Mesothelial cell of epicardium (in vitro differentiated cells): Measurements from ENCODE around the gene FBXL5. TPM values are rescaled to one million over a fixed set of nuclear protein-coding genes. Genes with fewer than 3 reads are reported as not detected.

Experiments used
- DNase-seq, 2 experiments: peaks; one replicate each; pipeline ENCODE4 v3.0.0; 2021; ENCODE audit warnings: low spot score in 2 of 2; ENCODE audit not compliant: unreplicated experiment in 2 of 2
- H3K27ac Mint-ChIP-seq: 2 replicates; pipeline ENCODE4 v1.8.0; 2021; ENCODE audit warnings: mixed read lengths
- H3K27me3 Mint-ChIP-seq: 2 replicates; pipeline ENCODE4 v1.8.0; 2021; ENCODE audit warnings: low read depth, mixed read lengths
- H3K36me3 Mint-ChIP-seq: 2 replicates; pipeline ENCODE4 v1.8.0; 2021; ENCODE audit warnings: mixed read lengths
- H3K4me1 Mint-ChIP-seq: 2 replicates; pipeline ENCODE4 v1.8.0; 2021; ENCODE audit warnings: mixed read lengths
- H3K4me3 Mint-ChIP-seq: 2 replicates; pipeline ENCODE4 v1.8.0; 2021; ENCODE audit warnings: mild to moderate bottlenecking, moderate library complexity, mixed read lengths
- H3K9me3 Mint-ChIP-seq: 2 replicates; pipeline ENCODE4 v1.8.0; 2021; ENCODE audit warnings: mixed read lengths
- CTCF ChIP-seq: fragments of 200-600 bp; sonication (generic); IDR thresholded peaks from one replicate; pipeline ENCODE4 v1.5.0; 2021; ENCODE audit warnings: antibody characterized with exemption; ENCODE audit not compliant: unreplicated experiment
- total RNA-seq: library from RNA; stranded (reverse); gene quantifications from 3 replicates; pipeline ENCODE4 v1.2.1, GENCODE V29; 2021

The FBXL5 gene
- total RNA-seq, 1 donor from 2014 or later, result 56.5 TPM

- no peak for DNase-seq
These were observed 79.2 kb downstream of the FBXL5 start for GRCh38 chr4:15575966-15576365.

GRCh38 chr4:15569746-15570145 lies 85.4 kb downstream of the FBXL5 start:
- H3K27ac Mint-ChIP-seq, result no peak overlapping the region
- H3K36me3 Mint-ChIP-seq, result peaks cover 40% of the 10 kb centered on the region
- no peak for DNase-seq
- no peaks in the 10 kb centered on the region for H3K27me3 Mint-ChIP-seq
- no peaks in the 10 kb centered on the region for H3K4me1 Mint-ChIP-seq
- no peak for TF ChIP-seq CTCF
- no peaks in the 10 kb centered on the region for H3K9me3 Mint-ChIP-seq
- no peak overlapping the region for H3K4me3 Mint-ChIP-seq

More at GRCh38 chr4:15575966-15576365, 79.2 kb downstream of the FBXL5 start:
- H3K36me3 Mint-ChIP-seq, result peaks cover 2% of the 10 kb centered on the region
- no peak overlapping the region for H3K4me3 Mint-ChIP-seq
- H3K27ac Mint-ChIP-seq, result no peak overlapping the region
- no peak for TF ChIP-seq CTCF
- H3K9me3 Mint-ChIP-seq, result no peaks in the 10 kb centered on the region
- no peaks in the 10 kb centered on the region for H3K27me3 Mint-ChIP-seq
- H3K4me1 Mint-ChIP-seq, result no peaks in the 10 kb centered on the region

- TF ChIP-seq CTCF, result no peak
- H3K4me1 Mint-ChIP-seq, result no peaks in the 10 kb centered on the region
- H3K27ac Mint-ChIP-seq, result no peak overlapping the region
- no peaks in the 10 kb centered on the region for H3K9me3 Mint-ChIP-seq
- H3K27me3 Mint-ChIP-seq, result no peaks in the 10 kb centered on the region
- H3K4me3 Mint-ChIP-seq, result no peak overlapping the region
- H3K36me3 Mint-ChIP-seq, result peaks cover 44% of the 10 kb centered on the region
- no peak for DNase-seq
These were observed 86.3 kb downstream of the FBXL5 start for GRCh38 chr4:15568821-15569220.

- no peak for DNase-seq
- peaks cover 2% of the 10 kb centered on the region for H3K4me1 Mint-ChIP-seq
- no peaks in the 10 kb centered on the region for H3K27me3 Mint-ChIP-seq
- H3K27ac Mint-ChIP-seq, result no peak overlapping the region
- H3K9me3 Mint-ChIP-seq, result no peaks in the 10 kb centered on the region
- H3K36me3 Mint-ChIP-seq, result peaks cover 52% of the 10 kb centered on the region
- TF ChIP-seq CTCF, result no peak
- H3K4me3 Mint-ChIP-seq, result no peak overlapping the region
These were observed 91.3 kb downstream of the FBXL5 start for GRCh38 chr4:15563871-15564270.

GRCh38 chr4:15562623-15563022 lies 92.5 kb downstream of the FBXL5 start:
- H3K27me3 Mint-ChIP-seq, result no peaks in the 10 kb centered on the region
- peaks cover 2% of the 10 kb centered on the region for H3K4me1 Mint-ChIP-seq
- no peak for TF ChIP-seq CTCF
- DNase-seq, result no peak
- no peak overlapping the region for H3K4me3 Mint-ChIP-seq
- H3K9me3 Mint-ChIP-seq, result no peaks in the 10 kb centered on the region
- H3K36me3 Mint-ChIP-seq, result peaks cover 48% of the 10 kb centered on the region
- no peak overlapping the region for H3K27ac Mint-ChIP-seq

DNA sequence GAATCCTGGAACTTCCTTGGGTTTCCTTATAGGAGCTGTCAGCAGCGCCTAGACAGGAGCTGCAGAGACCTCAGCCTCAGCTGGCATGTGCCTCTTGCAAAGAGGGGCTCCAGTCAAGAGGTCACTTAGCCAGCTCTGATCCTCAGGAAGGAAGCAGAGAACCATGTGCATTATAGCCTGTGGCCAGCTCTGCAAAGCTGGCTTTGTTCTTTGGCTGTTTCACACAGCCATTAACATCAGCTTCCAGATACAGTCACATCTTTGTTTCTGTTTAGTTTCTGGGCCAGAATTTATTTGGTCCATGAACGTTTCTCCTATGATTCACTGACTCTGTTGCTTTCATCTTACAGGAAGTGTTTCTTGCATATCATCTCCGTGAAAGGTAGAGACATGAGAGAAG lies 93.0 kb downstream of the FBXL5 start:
- Mint-ChIP-seq H3K9me3 (no peaks in the 10 kb centered on the region), H3K27me3 (no peaks in the 10 kb centered on the region), H3K4me3 (no peak overlapping the region), H3K36me3 (peaks cover 45% of the 10 kb centered on the region), H3K27ac (no peak overlapping the region), H3K4me1 (peaks cover 2% of the 10 kb centered on the region)
- DNase-seq, result no peak
- no peak for TF ChIP-seq CTCF
